ENCODE results near the gene EIF2S3.

EIF2S3 gene

DNA sequence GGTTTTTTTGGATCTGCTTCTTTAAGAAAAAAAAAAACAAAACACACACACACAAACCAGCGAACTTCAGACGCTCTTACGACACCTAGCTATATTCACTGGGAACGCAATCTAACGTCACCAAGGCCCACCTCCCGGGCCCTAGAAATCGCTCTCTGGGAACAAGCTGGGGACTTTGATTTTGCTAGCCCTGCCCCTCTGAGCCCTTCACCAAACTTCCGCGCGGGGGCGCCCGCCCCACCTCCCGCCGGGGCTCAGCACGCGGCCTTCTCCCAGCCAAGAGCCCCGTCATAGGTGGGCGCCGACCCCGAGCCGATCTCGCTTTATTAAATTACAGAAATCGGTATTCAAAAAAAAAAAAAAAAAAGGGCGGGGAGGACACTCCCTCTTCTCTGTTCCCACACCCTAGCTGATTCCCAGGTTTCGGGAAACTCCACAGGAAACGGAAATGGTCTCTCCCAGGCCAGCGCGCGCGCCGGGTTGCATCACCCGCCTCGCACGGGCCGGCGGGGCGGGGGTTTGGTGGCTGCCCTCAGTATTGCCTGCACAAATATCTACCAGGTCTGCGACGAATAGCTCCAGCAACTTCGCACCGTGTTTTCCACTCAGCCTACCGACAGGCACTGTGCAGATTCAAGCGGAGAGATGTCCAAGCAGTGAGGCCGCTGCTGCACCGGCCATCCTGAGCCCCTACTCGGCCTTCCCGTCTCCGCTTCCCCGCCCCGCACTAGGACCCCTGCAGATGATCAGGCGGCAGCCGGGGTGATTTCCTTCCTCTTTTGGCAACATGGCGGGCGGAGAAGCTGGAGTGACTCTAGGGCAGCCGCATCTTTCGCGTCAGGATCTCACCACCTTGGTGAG is at the start of gene EIF2S3:
EIF2S3 (plus strand) TSS at position 775 of the 861 bp plus-strand sequence; CDS start at position 788, 13 bp downstream.
- H3K4me3 ChIP-seq (ENCODE audit: low read depth, low read length): peak within 1 kb of the TSS; percentile 80
- in situ Hi-C loops (cut with HindIII; ENCODE audit: low sequenced_read_pairs): no loop called here
- TF ChIP-seq, protein P1, sequence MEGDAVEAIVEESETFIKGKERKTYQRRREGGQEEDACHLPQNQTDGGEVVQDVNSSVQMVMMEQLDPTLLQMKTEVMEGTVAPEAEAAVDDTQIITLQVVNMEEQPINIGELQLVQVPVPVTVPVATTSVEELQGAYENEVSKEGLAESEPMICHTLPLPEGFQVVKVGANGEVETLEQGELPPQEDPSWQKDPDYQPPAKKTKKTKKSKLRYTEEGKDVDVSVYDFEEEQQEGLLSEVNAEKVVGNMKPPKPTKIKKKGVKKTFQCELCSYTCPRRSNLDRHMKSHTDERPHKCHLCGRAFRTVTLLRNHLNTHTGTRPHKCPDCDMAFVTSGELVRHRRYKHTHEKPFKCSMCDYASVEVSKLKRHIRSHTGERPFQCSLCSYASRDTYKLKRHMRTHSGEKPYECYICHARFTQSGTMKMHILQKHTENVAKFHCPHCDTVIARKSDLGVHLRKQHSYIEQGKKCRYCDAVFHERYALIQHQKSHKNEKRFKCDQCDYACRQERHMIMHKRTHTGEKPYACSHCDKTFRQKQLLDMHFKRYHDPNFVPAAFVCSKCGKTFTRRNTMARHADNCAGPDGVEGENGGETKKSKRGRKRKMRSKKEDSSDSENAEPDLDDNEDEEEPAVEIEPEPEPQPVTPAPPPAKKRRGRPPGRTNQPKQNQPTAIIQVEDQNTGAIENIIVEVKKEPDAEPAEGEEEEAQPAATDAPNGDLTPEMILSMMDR (IDR thresholded peaks at IDR 0.05; ENCODE audit: low read depth, low read length): peak; percentile 81
- peak; percentile 99 for DNase-seq (ENCODE audit: low read depth, low spot score)

DNA sequence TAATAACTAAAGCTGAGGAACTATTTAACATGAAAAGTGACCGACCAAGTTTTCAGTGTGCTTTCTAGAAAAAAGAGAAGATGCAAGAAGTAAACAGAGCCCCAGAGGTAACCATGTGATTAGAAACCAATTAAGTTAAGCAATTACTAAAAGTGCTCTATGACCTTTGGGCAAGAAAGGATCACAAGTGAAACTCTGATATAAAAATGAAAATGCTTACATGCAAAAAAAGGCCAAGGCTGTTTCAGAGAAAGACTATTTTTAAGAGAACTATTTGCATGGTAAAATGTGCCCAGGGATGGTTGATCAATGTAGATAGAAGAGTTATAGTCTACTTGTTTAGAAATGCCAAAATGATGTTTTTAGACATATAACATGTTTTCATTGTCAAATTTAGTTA is 49.7 kb upstream of the EIF2S3 start:
- in situ Hi-C loops (cut with HindIII; ENCODE audit: low sequenced_read_pairs): no loop called here
- DNase-seq (ENCODE audit: low read depth, low spot score): no peak
- no peak overlapping the region for H3K4me3 ChIP-seq (ENCODE audit: low read depth, low read length)
- TF ChIP-seq, protein P1 (IDR thresholded peaks at IDR 0.05; ENCODE audit: low read depth, low read length): no peak

DNA sequence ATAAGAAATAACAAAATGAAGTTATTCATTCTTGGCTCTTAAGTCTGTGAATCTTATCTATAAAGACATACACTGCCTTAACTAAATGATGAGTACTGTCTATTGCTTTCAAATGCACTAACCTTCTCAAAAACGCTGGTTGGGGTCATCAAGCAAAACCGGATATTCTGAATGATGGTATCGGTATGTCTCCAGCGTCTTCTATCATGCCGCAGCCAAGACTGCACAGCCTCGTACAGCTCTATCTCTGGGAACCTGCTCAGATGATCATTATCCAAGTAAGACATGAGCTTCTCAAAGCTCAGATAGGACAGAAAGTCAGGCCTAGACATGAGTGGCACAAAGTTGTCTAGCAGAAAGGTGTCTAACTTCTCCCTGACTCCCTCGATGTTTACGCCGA is 48.9 kb upstream of the EIF2S3 start:
- H3K4me3 ChIP-seq (ENCODE audit: low read depth, low read length): no peak overlapping the region
- in situ Hi-C loops (cut with HindIII; ENCODE audit: low sequenced_read_pairs): no loop called here
- TF ChIP-seq, protein P1 (IDR thresholded peaks at IDR 0.05; ENCODE audit: low read depth, low read length): no peak
- no peak for DNase-seq (ENCODE audit: low read depth, low spot score)

DNA sequence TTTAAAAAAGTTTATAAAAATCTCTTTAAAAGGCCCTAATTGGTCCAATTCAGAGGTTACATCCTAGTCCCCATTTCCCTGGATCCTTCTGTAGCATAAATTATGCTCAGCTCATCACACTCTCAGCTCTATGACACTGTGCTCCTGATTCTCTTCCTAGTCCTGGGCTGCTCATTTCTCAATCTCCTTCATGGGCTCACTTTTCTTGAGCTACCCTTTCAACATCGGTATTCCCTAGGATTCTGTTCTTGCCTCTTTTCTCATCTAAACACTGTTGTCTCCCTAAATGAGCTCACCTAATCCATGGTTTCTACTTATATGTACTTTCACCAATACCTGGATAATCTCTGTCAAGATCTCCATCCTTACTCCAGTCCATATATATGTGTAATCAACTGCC is 42.5 kb upstream of the EIF2S3 start:
- H3K4me3 ChIP-seq (ENCODE audit: low read depth, low read length): no peak overlapping the region
- in situ Hi-C loops (cut with HindIII; ENCODE audit: low sequenced_read_pairs): no loop called here
- DNase-seq (ENCODE audit: low read depth, low spot score): no peak
- TF ChIP-seq, protein P1 (IDR thresholded peaks at IDR 0.05; ENCODE audit: low read depth, low read length): no peak

DNA sequence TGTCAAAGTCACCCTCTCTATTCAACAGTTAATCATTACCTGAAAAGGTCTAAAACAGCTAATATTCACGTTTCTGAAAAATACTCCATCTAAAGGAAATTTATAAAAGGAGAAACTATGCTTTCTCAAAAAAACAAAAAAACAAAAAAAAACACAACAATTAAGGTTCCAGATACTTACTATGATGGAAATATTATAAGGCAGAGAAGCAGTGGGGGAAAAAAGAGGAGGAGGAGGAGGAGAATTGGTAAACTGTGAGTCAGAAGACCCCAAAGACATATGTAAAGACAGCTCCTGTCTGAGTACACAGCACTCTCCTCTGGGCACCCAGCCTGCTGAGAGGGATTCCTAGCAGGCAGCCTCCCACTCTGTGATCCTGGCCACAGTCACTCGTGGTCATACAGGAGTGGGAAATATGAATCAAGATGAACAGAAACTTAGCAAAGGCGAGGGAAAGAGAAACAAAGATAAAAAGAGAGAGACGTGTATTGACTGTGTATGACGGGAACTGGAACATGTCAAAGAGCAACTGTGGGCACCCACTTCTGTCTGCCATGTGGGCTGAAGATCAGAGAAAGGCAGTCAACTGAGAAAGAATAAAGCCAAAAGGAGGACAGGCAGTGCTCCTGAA is 40.3 kb upstream of the EIF2S3 start:
- in situ Hi-C loops (cut with HindIII; ENCODE audit: low sequenced_read_pairs): no loop called here
- H3K4me3 ChIP-seq (ENCODE audit: low read depth, low read length): no peak overlapping the region
- TF ChIP-seq, protein P1 (IDR thresholded peaks at IDR 0.05; ENCODE audit: low read depth, low read length): no peak
- DNase-seq (ENCODE audit: low read depth, low spot score): no peak

DNA sequence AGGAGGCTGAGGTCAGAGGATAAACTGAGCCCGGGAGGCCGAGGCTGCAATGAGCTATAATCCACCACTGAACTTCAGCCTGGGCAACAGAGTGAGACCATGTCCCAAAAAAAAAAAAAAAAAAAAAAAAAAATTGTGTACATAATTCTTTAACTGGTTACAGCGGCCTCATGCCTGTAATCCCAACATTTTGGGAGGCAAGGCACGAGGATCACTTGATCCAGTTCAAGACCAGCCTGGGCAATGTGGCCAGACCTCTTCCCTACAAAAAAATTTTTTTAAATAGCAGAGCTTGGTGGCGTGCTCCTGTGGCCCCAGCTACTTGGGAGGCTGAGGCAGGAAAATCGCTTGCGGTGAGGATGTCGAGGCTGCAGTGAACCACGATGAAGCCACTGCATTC is 37.1 kb upstream of the EIF2S3 start:
- H3K4me3 ChIP-seq (ENCODE audit: low read depth, low read length): no peak overlapping the region
- TF ChIP-seq, protein P1 (IDR thresholded peaks at IDR 0.05; ENCODE audit: low read depth, low read length): no peak
- DNase-seq (ENCODE audit: low read depth, low spot score): no peak
- in situ Hi-C loops (cut with HindIII; ENCODE audit: low sequenced_read_pairs): no loop called here

Data from astrocyte of the spinal cord (primary cell).